AG09309 (cell line): ENCODE results near the gene PLTP.
A peak's percentile ranks its signal among the peaks of the same experiment; 100 is the strongest.
"Not testable (repeated sequence)": the region's sequence is repeated elsewhere in the genome, so short reads cannot be mapped to it uniquely, and the experiment has no call there.

Experiments used
- DNase-seq: peaks from one replicate; pipeline ENCODE4 v3.0.0-alpha.2; 2010; ENCODE audit warnings: low read depth
- H3K4me3 ChIP-seq: 2 replicates; pipeline ENCODE4 v1.5.1; 2011; ENCODE audit warnings: mild to moderate bottlenecking, low read depth, low read length, moderate library complexity; ENCODE audit not compliant: control insufficient read depth
- TF ChIP-seq, protein P1 (sequence below): IDR thresholded peaks from 2 replicates; pipeline ENCODE4 v1.5.1; 2011; ENCODE audit warnings: mild to moderate bottlenecking, low read depth, low read length, inconsistent platforms; ENCODE audit not compliant: insufficient read depth, control insufficient read depth; ENCODE audit errors: missing control alignments

Gene PLTP

DNA sequence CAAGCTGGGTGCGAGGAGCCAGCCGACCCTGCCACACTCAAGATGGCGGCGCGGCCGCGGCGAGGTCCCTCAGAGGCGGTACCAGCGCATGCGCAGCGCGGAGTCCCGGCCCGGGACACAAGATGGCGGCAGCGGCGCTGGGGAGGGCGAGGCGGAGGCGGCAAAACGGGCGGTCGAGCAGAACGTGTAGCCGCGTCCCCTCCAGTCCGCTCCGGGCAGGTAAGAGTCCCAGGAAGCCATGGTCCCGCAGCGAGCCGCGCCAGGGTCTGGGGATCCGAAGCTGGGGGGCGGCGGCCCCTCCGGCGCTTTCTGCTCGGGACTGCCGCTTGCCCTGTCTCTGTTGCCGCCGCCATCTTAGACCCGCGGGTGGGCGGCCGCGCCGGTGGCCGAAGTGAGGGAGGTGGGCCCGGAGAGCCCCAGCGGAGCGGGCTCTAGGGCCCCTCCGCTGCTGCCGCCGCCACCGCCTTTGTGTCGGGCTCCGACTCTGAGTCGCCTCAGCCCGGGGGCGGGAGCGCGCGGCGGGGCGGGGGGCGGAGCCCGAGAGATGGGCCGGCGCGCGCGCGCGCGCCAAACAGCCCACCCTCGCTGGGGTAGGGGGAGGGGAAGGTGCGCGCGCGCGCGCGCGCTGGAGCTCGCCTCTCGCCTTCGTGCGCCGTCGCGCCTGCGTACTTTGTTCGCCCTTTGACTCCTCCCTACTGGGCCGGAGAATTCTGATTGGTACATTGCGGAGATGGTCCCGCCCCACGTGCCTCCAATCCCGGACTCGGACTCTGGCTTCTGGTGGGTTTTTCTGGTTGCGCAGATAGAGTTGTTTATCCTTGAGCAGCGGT is 22.8 kb upstream of the PLTP start, which contains the start of gene PCIF1:
TSS of gene PCIF1 (plus strand) at position 98 of the 830 bp plus-strand sequence. CDS start 4,317 bp downstream, outside the sequence.
- TF ChIP-seq, protein P1, sequence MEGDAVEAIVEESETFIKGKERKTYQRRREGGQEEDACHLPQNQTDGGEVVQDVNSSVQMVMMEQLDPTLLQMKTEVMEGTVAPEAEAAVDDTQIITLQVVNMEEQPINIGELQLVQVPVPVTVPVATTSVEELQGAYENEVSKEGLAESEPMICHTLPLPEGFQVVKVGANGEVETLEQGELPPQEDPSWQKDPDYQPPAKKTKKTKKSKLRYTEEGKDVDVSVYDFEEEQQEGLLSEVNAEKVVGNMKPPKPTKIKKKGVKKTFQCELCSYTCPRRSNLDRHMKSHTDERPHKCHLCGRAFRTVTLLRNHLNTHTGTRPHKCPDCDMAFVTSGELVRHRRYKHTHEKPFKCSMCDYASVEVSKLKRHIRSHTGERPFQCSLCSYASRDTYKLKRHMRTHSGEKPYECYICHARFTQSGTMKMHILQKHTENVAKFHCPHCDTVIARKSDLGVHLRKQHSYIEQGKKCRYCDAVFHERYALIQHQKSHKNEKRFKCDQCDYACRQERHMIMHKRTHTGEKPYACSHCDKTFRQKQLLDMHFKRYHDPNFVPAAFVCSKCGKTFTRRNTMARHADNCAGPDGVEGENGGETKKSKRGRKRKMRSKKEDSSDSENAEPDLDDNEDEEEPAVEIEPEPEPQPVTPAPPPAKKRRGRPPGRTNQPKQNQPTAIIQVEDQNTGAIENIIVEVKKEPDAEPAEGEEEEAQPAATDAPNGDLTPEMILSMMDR: no peak
- peak; percentile 87 for DNase-seq
- H3K4me3 ChIP-seq: peak within 1 kb of the TSS; percentile 95

DNA sequence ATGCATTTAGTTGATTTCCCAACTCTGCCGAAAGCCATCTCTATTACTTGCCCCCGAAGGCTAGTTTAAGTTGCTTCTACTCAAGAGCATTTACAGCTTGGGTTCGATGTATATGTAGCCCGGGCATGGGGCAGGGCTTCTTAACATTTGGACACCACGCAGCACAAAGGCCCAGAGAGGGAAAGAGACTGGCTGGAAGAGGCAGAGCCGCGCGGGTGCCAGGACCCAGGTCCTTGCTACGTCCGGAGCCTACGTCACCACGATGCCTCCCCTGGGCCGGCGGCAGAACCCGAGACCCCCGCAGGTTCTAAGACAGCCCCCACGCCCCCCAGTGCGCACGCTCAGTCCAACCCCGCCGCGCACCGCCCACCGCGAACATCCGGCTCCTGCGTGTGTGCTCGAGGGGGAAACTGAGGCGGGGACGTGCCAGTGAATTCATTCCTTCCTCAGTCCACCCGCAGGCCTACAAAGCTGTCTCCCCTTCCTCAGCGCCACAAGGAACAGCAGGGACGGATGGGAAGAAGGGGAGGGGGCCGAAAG is 22.2 kb upstream of the PLTP start:
- H3K4me3 ChIP-seq: peak overlapping the region; percentile 95
- no peak for DNase-seq
- TF ChIP-seq, protein P1: no peak

DNA sequence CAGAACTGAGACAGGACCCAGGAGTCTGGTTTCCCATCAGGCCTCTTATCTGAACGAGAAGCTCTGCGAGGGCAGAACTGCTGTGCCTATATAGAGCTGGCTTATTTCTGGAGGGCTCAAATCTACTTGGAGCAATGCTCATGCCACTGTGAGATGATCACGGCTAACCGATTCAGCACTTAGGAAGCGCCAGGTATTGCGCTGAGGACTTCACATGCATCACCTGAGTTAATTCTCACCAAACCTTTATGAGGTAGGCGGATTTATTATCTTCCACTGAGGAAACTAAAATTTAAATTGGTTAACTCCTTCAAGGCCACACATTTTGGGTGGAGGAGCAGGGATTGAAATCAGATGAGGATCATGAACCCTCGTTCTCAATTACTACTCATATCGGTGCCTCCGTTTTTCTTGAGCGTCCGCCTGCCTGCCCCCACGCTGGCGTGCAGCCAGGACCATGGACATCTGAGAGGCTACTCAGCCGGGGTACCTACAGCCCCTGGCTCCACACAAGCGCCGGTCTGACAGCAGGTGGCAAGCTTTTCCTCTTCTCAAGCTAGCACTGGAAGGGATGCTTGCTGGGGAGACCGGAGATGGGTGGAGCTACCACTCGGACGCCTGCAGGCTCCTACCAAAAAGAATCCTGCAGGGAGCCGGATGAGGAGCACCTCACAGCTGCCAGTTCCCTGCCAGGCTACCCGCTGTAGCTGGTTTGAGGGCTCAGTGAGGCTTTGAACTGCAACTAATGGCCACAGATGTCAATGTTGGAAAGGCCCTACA is 21.5 kb upstream of the PLTP start:
- TF ChIP-seq, protein P1: peak; percentile 40
- peak overlapping the region; percentile 95 for H3K4me3 ChIP-seq
- DNase-seq: no peak

DNA sequence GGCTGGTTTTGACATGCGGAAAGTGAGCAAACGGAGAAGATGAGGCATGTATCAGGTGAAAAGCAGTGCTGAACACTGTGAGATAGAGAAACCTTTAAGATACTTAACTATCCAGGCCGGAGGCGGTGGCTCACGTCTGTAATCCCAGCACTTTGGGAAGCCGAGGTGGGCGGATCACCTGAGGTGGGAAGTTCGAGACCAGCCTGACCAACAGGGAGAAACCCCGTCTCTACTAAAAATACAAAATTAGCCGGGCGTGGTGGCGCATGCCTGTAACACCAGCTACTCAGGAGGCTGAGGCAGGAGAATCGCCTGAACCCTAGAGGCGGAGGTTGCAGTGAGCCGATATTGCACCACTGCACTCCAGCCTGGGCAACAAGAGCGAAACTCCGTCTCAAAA is 19.7 kb upstream of the PLTP start:
- DNase-seq, H3K4me3 ChIP-seq: not testable (repeated sequence)

DNA sequence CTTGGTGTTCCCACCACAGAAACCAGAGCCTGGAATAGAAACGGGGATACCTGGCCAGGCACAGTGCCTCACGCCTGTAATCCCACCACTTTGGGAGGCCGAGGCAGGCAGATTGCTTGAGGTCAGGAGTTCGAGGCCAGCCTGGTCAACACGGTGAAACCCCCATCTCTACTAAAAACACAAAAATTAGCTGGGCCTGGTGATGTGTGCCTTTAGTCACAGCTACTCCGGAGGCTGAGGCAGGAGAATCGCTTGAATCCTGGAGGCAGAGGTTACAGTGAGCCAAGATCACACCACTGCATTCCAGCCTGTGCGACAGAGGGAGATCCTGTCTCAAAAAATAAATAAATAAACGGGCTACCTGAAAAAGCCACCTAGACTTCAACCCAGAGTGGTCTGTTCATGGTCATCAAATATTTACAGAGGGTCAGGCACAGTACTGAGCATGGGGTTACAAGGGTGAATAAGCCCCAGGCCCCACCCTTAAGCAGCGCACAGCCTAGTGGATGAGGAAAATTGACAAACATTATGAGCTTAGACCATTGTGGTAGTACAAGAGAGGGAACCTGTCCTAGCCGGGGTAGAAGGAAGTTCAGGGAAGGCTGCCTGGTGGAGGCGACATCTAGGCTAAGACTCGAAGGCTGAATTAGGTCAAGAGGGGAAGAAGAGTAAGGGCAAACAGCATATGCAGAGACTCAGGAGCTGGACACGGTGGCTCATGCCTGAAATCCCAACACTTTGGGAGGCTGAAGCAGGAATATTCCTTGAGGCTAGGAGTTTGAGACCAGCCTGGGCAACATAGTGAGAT is 15.3 kb upstream of the PLTP start:
- no peak overlapping the region for H3K4me3 ChIP-seq
- TF ChIP-seq, protein P1: no peak
- DNase-seq: no peak

DNA sequence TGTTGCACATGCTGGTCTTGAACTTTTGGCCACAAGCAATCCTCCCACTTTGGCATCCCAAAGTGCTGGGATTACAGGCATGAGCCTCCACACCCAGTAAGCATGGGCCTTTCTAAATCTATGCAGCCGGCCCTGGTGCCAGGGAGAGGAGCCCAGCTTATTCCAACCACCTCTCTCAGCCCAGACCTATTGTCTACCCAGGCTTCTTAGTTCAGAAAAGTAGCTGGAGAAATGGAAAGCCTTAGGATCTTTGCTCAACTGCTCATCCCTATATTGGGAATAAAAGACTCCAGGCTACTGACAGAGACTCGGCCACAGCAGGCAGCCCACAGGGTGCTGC is 14.7 kb upstream of the PLTP start:
- no peak for DNase-seq
- TF ChIP-seq, protein P1: no peak
- H3K4me3 ChIP-seq: no peak overlapping the region
